GM21723 (cell line): ENCODE measurements around the gene KRTAP5-3.
"Not testable (repeated sequence)": the region's sequence is repeated elsewhere in the genome, so short reads cannot be mapped to it uniquely, and the experiment has no call there.

Experiments used
- ATAC-seq: cut with Tn5 transposase; IDR thresholded peaks from one replicate; pipeline ENCODE4 v1.9.1; 2021; ENCODE audit warnings: mild to moderate bottlenecking, moderate library complexity; ENCODE audit not compliant: unreplicated experiment

The KRTAP5-3 gene

GRCh38 chr11:1622086-1622485 is 13.8 kb upstream of the KRTAP5-3 start, which contains the start of gene KRTAP5-4:
Gene KRTAP5-4, minus strand, starts transcription at chr11:1622138. Its CDS starts 45 bp downstream, at chr11:1622093.
- ATAC-seq = no peak

- ATAC-seq = no peak
Measured at GRCh38 chr11:1619449-1619848, 11.2 kb upstream of the KRTAP5-3 start.

GRCh38 chr11:1618231-1618630 is 10.0 kb upstream of the KRTAP5-3 start:
- no peak for ATAC-seq

- ATAC-seq = not testable (repeated sequence)
Measured at GRCh38 chr11:1607901-1608300, 362 bp downstream of the KRTAP5-3 start.

- ATAC-seq = not testable (repeated sequence)
Measured at GRCh38 chr11:1607156-1607845, 962 bp downstream of the KRTAP5-3 start.

- peak; percentile 93 for ATAC-seq
Measured at GRCh38 chr11:1605923-1606322, 2.3 kb downstream of the KRTAP5-3 start.

- no peak for ATAC-seq
Measured at GRCh38 chr11:1604711-1605110, 3.6 kb downstream of the KRTAP5-3 start.

- no peak for ATAC-seq
Measured at GRCh38 chr11:1604181-1604580, 4.1 kb downstream of the KRTAP5-3 start.

GRCh38 chr11:1603629-1604028 is 4.6 kb downstream of the KRTAP5-3 start:
- ATAC-seq = no peak

- ATAC-seq = not testable (repeated sequence)
Measured at GRCh38 chr11:1601663-1602062, 6.6 kb downstream of the KRTAP5-3 start.

GRCh38 chr11:1600626-1601025 is 7.6 kb downstream of the KRTAP5-3 start:
- ATAC-seq = no peak

GRCh38 chr11:1598816-1599215 is 9.4 kb downstream of the KRTAP5-3 start:
- no peak for ATAC-seq

- ATAC-seq = not testable (repeated sequence)
Measured at GRCh38 chr11:1598406-1598805, 9.9 kb downstream of the KRTAP5-3 start.

- ATAC-seq = no peak
Measured at GRCh38 chr11:1597994-1598380, 10.3 kb downstream of the KRTAP5-3 start, which contains the start of gene KRTAP5-2. Gene KRTAP5-2, minus strand, starts transcription at chr11:1598294. Its CDS starts 44 bp downstream, at chr11:1598250.

- ATAC-seq = no peak
Measured at GRCh38 chr11:1597331-1597993, 10.8 kb downstream of the KRTAP5-3 start.

- ATAC-seq = not testable (repeated sequence)
Measured at GRCh38 chr11:1596576-1597121, 11.6 kb downstream of the KRTAP5-3 start.

- not testable (repeated sequence) for ATAC-seq
Measured at GRCh38 chr11:1595994-1596575, 12.2 kb downstream of the KRTAP5-3 start.

- ATAC-seq = no peak
Measured at GRCh38 chr11:1592628-1593027, 15.6 kb downstream of the KRTAP5-3 start.

GRCh38 chr11:1589996-1590395 is 18.3 kb downstream of the KRTAP5-3 start:
- no peak for ATAC-seq

GRCh38 chr11:1589191-1589963 is 18.9 kb downstream of the KRTAP5-3 start:
- not testable (repeated sequence) for ATAC-seq

- ATAC-seq = no peak
Measured at GRCh38 chr11:1586699-1587098, 21.6 kb downstream of the KRTAP5-3 start.
